Small intestine (tissue), 7 donors: ENCODE results near the gene STAG3. TPM values are rescaled to one million over a fixed set of nuclear protein-coding genes. Genes with fewer than 3 reads are reported as not detected.
A peak's percentile ranks its signal among the peaks of the same experiment; 100 is the strongest.
"Not testable (repeated sequence)": the region's sequence is repeated elsewhere in the genome, so short reads cannot be mapped to it uniquely, and the experiment has no call there.

Source experiments
- DNase-seq, 2 donors: peaks; one replicate each; pipeline versions ENCODE4 v3.0.0 to v3.0.0-alpha.2; 2013
- FAIRE-seq: peaks from 2 replicates; lab custom pipeline; 2012; peaks lifted over from hg19 to GRCh38; lab: Jason Lieb, UNC
- H3K27ac ChIP-seq, 3 donors: one replicate each; pipeline ENCODE4 v1.5.1; 2013; ENCODE audit warnings: low read length in 2 of 3, mild to moderate bottlenecking in 2 of 3, control low read depth in 1 of 3, inconsistent platforms in 1 of 3, low read depth in 1 of 3, moderate library complexity in 1 of 3
- H3K27me3 ChIP-seq, 3 donors: one replicate each; pipeline ENCODE4 v1.6.1; 2013; ENCODE audit warnings: low read length in 3 of 3, inconsistent platforms in 1 of 3; ENCODE audit not compliant: control insufficient read depth in 3 of 3, insufficient read depth in 3 of 3
- H3K36me3 ChIP-seq, 3 donors: one replicate each; pipeline ENCODE4 v1.6.1; 2013; ENCODE audit warnings: low read length in 3 of 3, inconsistent platforms in 1 of 3, low read depth in 1 of 3, mild to moderate bottlenecking in 1 of 3, moderate library complexity in 1 of 3; ENCODE audit not compliant: control insufficient read depth in 3 of 3, insufficient read depth in 2 of 3
- H3K4me1 ChIP-seq, 3 donors: one replicate each; pipeline ENCODE4 v1.6.1; 2013; ENCODE audit warnings: low read length in 2 of 3, inconsistent platforms in 1 of 3, low read depth in 1 of 3, mild to moderate bottlenecking in 1 of 3, moderate library complexity in 1 of 3; ENCODE audit not compliant: control insufficient read depth in 3 of 3, insufficient read depth in 2 of 3
- H3K4me3 ChIP-seq, 3 donors: one replicate each; pipeline ENCODE4 v1.5.1; 2013; ENCODE audit warnings: low read length in 3 of 3, control low read depth in 1 of 3, inconsistent platforms in 1 of 3, low read depth in 1 of 3, mild to moderate bottlenecking in 1 of 3, moderate library complexity in 1 of 3
- H3K9me3 ChIP-seq, 2 donors: one replicate each; pipeline ENCODE4 v1.6.1; 2013; ENCODE audit warnings: low read depth in 1 of 2, low read length in 1 of 2; ENCODE audit not compliant: control insufficient read depth in 2 of 2, insufficient read depth in 1 of 2
- WGBS, 3 donors: extraction: QIAGEN DNeasy Blood & Tissue Kit; methylation state at CpG; one replicate each; pipeline ENCODE4 v1.1.7; 2013; 5-methylcytosine and 5-hydroxymethylcytosine counted together
- polyA plus RNA-seq, 4 donors: library from polyadenylated mRNA; stranded (reverse) in 3 of 4; unstranded in 1 of 4; fragments of 200-250 nt in 3 of 4; fragments of 120-200 nt in 1 of 4; gene quantifications; one replicate each; pipeline versions ENCODE4 v1.2.1 to v1.2.3, GENCODE V29; 2013
- donor health status: healthy with polysubstance abuse.
- donor health status: control.
- donor health status: control.
- donor health status: Bipolar disorder and iron deficiency.
- donor health status: healthy.

The STAG3 gene
- polyA plus RNA-seq, 4 donors: 0.81 to 9.6 (median 3.6) TPM; not detected in 1

GRCh38 chr7:100217934-100218333 lies 40.2 kb downstream of the STAG3 start:
- 0% methylated on average over 1 to 2 of the region's 5 CpGs for WGBS, 3 donors
- not testable (repeated sequence) for H3K9me3 ChIP-seq, FAIRE-seq, H3K4me1 ChIP-seq, H3K27me3 ChIP-seq, H3K27ac ChIP-seq, DNase-seq, H3K4me3 ChIP-seq
- peaks cover 0 to 31% (median 0%) of the 10 kb centered on the region in 3 donors for H3K36me3 ChIP-seq

- FAIRE-seq (no peak), DNase-seq (no peak)
- H3K36me3 ChIP-seq: peaks cover 0 to 39% (median 0%) of the 10 kb centered on the region in 3 donors
- no peak overlapping the region for H3K4me3 ChIP-seq
- WGBS, 3 donors: 77 to 84% (median 81%) methylated on average over 9 to 10 of the region's 10 CpGs
- no peaks in the 10 kb centered on the region for H3K4me1 ChIP-seq
- H3K27me3 ChIP-seq: no peaks in the 10 kb centered on the region
- peak overlapping the region in 2 of 3 donors; percentile 46 to 67 for H3K27ac ChIP-seq
- no peaks in the 10 kb centered on the region for H3K9me3 ChIP-seq
Measured at GRCh38 chr7:100219271-100219737, 41.6 kb downstream of the STAG3 start.

DNA sequence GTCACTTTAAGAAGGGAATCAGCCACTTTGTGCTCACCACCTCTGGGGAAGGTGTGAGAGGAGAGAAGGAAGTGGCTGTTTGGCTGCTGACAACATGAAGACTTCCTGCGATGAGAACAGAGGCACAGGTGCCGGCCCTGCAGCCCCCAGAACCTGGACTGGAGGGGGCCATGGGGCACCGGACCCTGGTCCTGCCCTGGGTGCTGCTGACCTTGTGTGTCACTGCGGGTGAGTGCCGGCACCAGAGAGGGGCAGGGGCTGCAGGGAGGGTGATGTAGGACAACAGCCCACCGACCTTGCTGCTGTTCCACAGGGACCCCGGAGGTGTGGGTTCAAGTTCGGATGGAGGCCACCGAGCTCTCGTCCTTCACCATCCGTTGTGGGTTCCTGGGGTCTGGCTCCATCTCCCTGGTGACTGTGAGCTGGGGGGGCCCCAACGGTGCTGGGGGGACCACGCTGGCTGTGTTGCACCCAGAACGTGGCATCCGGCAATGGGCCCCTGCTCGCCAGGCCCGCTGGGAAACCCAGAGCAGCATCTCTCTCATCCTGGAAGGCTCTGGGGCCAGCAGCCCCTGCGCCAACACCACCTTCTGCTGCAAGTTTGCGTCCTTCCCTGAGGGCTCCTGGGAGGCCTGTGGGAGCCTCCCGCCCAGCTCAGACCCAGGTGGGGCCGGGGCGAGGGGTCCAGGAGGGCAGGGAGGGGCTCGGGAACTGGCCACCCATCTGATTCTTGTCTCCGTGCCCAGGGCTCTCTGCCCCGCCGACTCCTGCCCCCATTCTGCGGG lies 42.3 kb downstream of the STAG3 start, which contains the start of gene PVRIG:
Gene PVRIG, plus strand, starts transcription at position 149 of the 785 bp plus-strand sequence. Its CDS starts 22 bp downstream, at position 171.
- not testable (repeated sequence) for H3K9me3 ChIP-seq, DNase-seq, H3K27me3 ChIP-seq, FAIRE-seq, H3K4me1 ChIP-seq
- WGBS, 3 donors: 66 to 83% (median 77%) methylated on average over 20 to 26 of the region's 27 CpGs
- H3K4me3 ChIP-seq: peak within 1 kb of the TSS in 2 of 3 donors; percentile 42 to 44
- H3K27ac ChIP-seq: peak within 1 kb of the TSS in 2 of 3 donors; percentile 71 to 95
- peaks cover 0 to 39% (median 0%) of the 10 kb centered on the region in 3 donors for H3K36me3 ChIP-seq

- Histone ChIP-seq H3K4me1 (no peaks in the 10 kb centered on the region), H3K27me3 (no peaks in the 10 kb centered on the region), H3K9me3 (no peaks in the 10 kb centered on the region), H3K36me3 (peaks cover 0 to 39% (median 0%) of the 10 kb centered on the region in 3 donors), H3K27ac (peak overlapping the region in 2 of 3 donors; percentile 71 to 85), H3K4me3 (peak overlapping the region in 1 of 3 donors; percentile 44)
- 59 to 77% (median 73%) methylated on average over 22 of the region's 22 CpGs for WGBS, 3 donors
- DNase-seq: no peak
- no peak for FAIRE-seq
Measured at GRCh38 chr7:100220586-100221230, 43.0 kb downstream of the STAG3 start.

DNA sequence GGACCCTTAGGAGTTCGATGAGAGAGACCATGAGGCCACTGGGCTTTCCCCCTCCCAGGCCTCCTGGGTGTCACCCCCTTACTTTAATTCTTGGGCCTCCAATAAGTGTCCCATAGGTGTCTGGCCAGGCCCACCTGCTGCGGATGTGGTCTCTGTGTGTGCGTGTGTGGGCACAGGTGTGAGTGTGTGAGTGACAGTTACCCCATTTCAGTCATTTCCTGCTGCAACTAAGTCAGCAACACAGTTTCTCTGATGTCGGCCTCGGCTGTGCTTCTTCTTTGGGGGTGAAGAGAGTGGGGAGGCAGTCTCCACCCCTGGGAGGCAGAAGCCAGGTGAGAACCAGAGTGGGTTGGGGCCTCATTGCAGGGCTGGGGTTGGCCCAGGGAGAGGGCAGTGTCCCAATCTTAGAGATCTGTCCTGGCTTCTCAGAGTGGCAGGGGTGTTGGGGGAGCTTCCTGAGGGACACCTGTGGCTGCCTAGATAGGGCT lies 43.6 kb downstream of the STAG3 start:
- Histone ChIP-seq H3K4me1 (no peaks in the 10 kb centered on the region), H3K27ac (peak overlapping the region; percentile 28 to 91 (median 71)), H3K9me3 (no peaks in the 10 kb centered on the region), H3K4me3 (peak overlapping the region in 1 of 3 donors; percentile 44), H3K27me3 (no peaks in the 10 kb centered on the region), H3K36me3 (peaks cover 0 to 43% (median 0%) of the 10 kb centered on the region in 3 donors)
- DNase-seq (peak in 1 of 2 donors; percentile 58), FAIRE-seq (no peak)
- WGBS, 3 donors: 72 to 80% (median 75%) methylated on average over 5 of the region's 5 CpGs

DNA sequence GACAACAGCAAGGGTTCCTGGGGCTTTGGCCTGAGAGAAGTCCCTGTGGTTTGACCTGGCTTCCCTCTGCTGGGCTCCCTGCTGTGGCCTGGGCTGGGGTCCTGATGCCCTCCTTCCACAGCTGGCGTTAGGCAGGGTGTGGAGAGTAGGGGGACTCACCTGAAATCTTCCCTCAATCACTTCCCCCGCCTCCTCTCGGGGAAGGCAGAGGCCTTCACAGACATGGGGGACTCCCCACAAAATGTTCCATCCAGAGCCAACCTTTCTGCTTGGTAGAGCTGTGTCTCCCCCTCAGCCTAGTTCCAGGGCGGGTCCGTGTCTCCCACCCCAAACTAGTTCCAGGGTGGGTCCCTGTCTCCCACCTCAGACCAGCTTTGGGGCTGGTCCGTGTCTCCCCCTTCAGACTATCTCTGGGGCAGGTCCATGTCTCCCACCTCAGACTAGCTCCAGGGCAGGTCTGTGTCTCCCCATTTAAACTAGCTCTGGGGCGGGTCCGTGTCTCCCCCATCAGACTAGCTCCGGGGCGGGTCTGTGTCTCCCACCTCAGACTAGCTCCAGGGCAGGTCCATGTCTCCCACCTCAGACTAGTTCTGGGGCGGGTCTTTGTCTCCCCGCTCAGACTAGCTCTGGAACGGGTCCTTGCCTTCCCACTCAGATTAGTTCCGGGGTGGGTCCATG lies 44.2 kb downstream of the STAG3 start:
- Histone ChIP-seq H3K4me1 (no peaks in the 10 kb centered on the region), H3K27me3 (no peaks in the 10 kb centered on the region), H3K4me3 (no peak overlapping the region), H3K27ac (peak overlapping the region; percentile 28 to 91 (median 65)), H3K9me3 (no peaks in the 10 kb centered on the region), H3K36me3 (peaks cover 0 to 45% (median 0%) of the 10 kb centered on the region in 3 donors)
- WGBS, 3 donors: 79 to 83% (median 82%) methylated on average over 14 of the region's 14 CpGs
- no peak for DNase-seq
- no peak for FAIRE-seq

DNA sequence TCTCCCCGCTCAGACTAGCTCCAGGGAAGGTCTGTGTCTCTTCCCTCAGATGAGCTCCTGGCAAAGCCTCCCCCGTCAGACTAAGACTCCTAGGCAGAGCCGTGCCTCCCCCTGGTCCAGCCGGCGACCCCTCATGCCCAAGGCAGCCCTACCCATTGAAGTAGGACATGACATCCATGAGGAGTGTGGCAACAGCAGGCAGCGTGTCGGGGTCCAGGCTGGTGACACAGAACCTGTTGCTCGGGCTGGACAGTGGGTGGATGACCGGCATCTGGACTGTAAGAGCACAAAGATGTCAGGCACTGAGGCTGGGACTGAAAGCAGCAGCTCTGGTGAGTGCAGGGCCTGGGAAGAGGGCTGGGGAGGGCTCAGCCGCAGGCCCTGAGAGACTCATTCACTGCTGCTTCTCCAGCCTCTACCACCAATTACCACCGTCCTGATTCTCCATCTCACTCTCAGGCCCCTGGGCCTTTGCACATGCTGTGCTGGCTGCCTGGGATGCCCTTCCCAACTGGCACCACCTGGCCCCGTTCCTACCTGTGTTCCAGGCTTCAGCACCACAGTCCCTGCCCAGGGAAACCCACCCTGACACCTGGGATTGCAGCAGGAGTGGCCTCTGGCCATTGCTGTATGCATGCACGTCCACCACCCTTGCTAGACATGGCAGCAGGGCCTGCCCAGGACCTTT lies 44.9 kb downstream of the STAG3 start:
- no peaks in the 10 kb centered on the region for H3K9me3 ChIP-seq
- FAIRE-seq: no peak
- no peaks in the 10 kb centered on the region for H3K27me3 ChIP-seq
- H3K4me1 ChIP-seq: no peaks in the 10 kb centered on the region
- H3K36me3 ChIP-seq: peaks cover 0 to 45% (median 0%) of the 10 kb centered on the region in 3 donors
- H3K4me3 ChIP-seq: no peak overlapping the region
- DNase-seq: no peak
- peak overlapping the region in 1 of 3 donors; percentile 91 for H3K27ac ChIP-seq
- 92 to 96% (median 95%) methylated on average over 12 to 13 of the region's 13 CpGs for WGBS, 3 donors
